Stimulated activated CD4-positive, alpha-beta T cell treated with anti-CD3 and anti-CD28 coated beads, Interleukin-4, amount 100 ng/mL, for 4 hours (primary cell): ENCODE data around the gene HIPK2.
"Not testable (repeated sequence)": the region's sequence is repeated elsewhere in the genome, so short reads cannot be mapped to it uniquely, and the experiment has no call there.

ENCODE experiments used
- DNase-seq, 2 experiments: peaks; one replicate each; pipeline ENCODE4 v3.0.0-alpha.2; 2020

HIPK2 gene

DNA sequence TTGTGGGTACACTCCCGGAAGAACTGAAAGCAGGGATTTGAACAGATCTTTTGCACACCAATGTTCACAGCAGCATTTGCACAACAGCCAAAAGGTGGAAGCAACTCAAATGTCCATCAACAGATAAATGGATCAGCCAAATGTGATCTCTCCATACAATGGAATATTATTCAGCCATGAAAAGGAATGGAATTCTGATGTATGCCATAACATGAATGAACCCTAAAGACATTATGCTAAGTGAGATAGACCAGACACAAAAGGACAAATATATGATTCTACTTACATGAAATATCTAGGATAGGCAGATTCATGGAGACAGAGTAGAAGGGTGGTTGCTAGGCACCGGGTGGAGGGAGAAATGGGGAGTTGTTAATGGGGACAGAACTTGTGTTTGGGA lies 217.6 kb downstream of the HIPK2 start:
- DNase-seq = no peak

DNA sequence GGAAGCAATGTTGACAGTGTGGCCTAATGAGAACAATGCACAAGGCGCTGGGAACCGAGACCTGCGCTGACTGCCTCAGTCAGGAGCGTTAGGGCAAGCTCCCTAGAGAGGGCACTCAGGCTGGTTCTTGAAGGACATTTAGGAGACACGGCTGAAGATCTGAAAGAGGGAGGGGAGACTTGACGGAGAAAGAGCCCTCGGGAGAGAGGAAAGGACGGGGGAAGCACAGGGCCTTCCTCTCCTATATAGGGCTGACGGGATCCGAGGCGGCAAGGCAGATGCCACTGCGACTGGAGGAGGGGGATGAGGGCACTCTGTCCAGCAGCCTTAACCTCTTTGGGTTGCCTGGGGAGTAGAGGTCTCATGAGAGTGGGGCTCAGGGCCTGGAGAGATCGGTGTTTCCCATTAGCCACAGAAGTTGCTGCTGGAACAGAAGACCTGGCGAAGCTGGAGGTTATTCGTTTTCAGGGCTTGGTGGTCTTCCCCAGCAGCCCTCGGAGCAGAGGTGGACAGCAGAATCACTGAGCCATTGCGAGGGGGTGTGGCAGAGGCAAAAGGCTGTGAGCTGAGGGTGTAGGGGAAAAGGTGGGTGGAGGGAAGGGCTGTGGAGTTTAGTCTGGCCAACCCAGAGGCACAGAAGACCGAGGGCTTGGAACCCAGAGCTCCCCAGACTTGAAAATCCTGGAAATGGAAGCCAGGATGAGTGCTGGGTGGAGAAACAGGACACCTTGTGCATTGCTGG lies 218.3 kb downstream of the HIPK2 start:
- DNase-seq = no peak

DNA sequence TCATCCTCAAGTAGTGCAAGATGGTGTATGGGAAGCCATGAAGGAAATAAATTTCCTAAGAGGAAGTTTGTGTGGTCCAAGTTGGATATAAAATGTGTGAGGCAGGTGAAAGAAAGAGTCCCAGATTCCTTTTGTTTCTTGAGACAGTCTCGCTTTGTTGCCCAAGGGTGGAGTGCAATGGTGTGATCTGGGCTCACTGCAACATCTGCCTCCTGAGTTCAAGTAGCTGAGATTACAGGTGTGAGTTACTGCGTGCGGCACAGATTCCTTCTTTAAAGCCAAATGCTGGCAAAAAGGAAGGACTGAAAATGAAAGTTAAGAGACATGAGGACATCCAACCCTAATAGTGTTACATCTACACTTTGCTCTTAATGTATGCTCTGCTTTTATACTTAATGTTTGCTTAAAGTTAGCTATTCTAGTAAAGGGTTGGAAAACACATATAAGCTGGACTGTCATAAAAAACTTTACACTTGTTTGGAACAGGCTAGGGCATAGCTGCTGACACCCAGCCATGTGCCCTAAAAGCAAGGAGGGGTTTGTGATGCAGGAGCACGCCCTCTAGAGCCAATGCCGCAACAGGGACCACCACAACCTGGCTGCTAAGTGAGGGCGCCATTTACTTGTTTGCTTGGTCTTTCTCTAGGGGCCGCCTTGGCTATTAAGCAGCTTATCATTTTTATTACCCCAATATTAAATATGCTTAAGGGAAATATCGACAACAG lies 219.8 kb downstream of the HIPK2 start:
- no peak for DNase-seq

DNA sequence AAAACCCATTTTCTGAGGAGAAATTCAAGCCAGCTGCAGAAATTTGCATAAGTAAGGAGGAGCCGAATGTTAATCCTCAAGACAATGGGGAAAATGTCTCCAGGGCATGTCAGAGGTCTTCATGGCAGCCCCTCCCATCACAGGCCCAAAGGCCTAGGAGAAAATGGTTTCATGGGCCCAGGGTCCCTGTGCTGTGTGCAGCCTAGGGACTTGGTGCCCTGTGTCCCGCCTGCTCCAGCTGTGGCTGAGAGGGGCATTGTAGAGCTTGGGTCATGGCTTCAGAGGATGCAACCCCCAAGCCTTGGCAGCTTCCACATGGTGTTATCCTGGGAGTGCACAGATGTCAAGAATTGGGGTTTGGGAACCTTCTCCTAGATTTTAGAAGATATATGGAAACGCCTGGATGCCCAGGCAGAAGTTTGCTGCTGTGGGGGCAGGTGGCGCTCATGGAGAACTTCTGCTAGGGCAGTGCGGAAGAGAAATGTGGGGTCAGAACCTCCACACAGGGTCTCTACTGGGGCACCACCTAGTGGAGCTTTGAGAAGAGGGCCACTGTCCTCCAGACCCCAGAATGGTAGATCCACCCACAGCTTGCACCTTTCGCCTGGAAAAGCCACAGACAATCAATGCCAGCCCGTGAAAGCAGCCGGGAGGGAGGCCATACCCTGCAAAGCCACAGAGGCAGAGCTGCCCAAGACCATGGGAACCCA lies 223.7 kb downstream of the HIPK2 start:
- not testable (repeated sequence) for DNase-seq

- no peak for DNase-seq
Measured at GRCh38 chr7:139548302-139549028, 229.3 kb downstream of the HIPK2 start.

GRCh38 chr7:139544645-139545044 lies 233.2 kb downstream of the HIPK2 start:
- DNase-seq = no peak

DNA sequence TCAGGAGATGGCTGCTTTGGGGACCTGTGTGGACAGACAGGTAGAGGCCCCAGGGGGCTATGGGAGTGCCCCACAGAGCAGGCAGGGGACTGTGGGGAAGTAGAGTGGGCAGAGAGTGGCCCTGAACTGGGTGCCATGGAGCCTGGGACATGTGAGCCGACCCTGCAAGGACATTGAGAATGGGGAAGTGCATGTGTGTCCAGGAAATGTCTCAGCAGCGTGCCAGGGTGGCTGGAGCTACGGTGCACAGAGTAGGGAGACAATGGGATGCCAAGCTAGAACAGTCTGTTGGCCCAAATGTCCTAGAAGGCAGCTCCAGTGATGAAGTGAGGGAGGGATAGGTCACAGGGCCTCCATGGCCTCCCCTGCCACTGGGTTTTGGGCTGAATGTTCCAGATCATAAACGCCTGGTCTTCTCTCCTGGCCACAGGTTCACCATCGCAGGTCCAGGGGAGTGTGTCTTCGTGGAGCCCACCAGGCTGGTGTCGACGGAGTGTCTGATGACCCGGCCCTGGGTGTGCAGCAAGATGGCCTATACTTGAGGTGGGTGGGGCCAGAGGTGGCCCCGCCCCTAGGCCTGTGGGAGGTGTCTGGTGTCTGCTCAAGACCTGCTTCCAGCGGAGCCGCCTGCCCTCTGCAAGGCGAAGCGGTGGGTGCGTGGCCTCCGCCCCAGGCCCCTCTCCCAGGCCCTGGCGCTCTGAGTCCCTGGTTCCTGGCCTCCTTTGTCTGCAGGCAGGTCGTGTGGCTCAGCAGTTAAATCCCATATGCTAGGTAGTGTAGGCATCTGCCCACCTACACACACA lies 233.8 kb downstream of the HIPK2 start:
- no peak for DNase-seq

DNA sequence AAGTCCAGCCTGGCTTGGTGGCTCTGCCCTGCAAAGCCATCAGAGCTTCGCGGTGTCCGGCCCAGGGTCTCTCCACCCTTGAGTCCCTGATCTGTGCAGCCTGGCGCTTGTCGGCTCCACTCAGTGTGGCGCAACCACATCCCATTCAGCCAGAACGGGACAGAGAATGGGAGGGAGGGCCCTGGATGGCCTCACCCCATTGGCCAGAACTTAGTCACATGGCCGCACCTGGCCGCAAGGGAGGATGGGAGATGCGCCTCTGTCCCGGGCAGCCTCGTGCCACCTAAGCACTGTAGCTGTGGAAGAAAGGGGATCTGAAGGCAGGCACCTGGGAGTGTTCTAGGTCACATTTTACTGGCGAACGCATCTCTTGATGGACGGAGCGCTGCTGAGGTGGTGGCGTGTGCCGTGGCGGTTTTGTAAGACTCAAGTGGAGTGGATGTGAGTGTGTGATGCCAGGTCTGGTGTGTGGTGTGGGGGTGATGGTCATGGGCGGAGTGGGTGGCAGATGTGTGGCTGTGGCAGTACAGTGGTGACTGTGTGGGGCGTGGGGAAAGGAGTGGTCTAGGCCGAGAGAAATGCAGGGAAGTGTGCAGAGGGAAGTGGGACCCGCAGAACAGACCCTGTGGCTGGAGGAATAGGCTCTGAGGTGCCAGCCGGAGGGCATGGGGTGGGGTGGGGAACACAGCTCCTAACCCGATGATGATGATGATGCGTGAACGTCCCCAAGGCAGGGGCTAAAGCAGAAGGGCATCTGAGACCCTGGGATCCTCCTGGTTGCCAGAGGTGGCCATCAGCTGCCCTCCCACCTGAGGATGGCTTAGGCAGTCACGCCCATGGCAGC lies 235.3 kb downstream of the HIPK2 start:
- DNase-seq = no peak

GRCh38 chr7:139541600-139542307 lies 236.0 kb downstream of the HIPK2 start:
- DNase-seq = no peak

DNA sequence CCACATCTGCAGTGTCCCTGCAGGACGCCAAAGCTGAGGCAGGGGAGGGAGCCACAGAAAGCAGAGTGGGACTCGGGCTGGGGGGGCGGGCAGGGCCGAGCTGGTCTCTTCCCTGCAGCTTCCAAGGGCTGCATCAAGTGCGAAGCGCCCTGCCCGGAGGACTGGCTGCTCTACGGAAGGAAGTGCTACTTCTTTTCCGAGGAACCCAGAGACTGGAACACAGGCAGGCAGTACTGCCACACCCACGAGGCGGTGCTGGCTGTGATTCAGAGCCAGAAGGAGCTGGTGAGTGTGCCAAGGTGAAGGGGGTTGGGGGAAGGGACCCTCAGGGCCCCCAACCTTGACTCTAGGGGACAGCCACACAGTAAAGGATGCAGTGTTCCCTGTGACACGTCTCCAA lies 237.6 kb downstream of the HIPK2 start:
- no peak for DNase-seq

DNA sequence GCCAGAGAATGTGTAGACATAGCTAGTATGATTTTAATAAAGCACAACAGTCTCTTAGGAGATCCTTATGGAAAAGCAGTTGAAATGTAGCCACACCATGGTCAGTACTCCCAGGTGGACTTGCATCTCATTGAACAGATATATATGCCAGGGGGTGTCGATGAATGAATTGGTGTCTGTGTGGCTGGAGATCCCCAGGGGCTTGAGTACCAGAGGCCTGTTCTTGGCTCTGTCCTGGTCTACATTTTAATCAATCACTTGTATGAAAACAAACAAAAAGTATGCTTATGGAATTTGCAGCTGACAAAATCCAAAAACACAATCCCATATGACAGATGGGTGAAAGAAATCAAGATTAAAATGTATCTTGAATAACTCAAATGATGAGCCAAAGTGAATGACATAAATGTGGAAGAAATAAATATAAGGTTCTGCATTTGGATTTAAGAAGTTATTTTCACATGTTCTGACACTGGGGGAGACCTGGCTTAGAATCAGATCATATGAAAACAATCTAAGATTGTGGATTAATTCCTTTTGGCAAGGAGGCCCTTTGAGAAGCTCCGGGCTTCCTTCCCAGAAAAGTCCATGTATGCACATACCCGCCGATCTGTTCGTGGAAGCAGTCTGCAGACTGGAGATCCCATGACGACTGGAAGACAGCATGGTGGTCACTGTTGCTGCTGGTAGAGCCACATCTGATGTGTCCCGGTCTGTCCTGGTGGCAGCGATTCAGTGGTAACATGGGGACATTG lies 238.7 kb downstream of the HIPK2 start:
- no peak for DNase-seq

DNA sequence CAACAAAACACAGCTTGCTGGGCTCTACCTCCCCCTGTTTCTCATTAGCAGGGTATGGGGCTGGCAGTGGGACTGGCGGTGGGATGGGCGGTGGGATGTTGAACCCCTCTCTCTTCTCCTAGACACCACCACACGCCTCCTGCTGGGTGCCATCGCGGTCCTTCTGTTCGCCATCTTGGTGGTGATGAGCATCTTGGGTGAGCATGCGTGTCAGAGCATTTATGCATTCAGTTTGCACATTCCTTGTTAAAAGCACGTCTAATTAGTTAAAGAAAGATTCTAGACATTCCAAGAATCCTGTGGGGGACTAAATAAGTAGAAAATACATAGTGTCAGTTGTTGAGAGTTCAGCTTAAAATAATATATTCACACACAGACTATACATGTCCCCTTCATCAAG lies 241.6 kb downstream of the HIPK2 start:
- DNase-seq = no peak

- no peak for DNase-seq
Measured at GRCh38 chr7:139534966-139535651, 242.7 kb downstream of the HIPK2 start.

DNA sequence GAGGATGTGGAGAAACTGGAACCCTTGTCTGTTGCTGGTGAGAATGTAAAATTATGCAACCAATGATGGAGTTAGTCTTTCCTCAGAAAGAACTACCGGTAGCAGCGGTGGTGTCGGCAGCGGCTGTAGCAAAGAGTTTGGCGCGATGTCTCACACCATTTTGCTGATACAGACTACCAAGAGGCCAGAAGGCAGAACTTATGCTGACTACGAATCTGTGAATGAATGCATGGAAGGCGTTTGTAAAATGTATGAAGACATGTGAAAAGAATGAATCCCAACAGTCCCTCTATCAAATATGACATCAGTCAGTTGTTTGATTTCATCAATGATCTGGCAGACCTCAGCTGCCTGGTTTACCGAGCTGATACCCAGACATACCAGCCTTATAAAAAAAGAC lies 243.7 kb downstream of the HIPK2 start:
- no peak for DNase-seq

DNA sequence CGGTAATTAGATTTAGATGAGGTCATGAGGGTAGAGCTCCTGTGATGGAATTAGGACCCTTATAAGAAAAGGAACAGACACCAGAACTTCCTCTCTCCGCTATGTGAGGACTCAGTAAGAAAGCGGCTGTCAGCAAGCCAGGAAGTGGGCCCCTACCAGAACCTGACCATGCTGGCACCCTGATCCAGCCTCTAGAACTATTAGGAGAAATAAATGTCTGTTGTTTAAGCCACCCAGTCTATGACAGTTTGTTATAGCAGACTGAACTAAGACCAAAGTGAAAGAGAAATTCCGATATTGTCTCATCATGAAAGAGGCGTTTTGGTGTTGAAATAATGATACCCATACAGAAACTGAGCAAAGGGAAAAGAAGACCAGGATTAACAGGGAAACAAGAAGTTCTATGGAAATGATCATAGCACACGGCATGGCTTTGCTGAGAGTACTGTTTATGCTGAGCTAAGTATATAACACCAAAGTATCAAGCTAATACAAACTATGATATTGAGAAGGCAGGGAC lies 245.1 kb downstream of the HIPK2 start:
- DNase-seq = no peak

GRCh38 chr7:139531094-139531493 lies 246.7 kb downstream of the HIPK2 start:
- DNase-seq = no peak

DNA sequence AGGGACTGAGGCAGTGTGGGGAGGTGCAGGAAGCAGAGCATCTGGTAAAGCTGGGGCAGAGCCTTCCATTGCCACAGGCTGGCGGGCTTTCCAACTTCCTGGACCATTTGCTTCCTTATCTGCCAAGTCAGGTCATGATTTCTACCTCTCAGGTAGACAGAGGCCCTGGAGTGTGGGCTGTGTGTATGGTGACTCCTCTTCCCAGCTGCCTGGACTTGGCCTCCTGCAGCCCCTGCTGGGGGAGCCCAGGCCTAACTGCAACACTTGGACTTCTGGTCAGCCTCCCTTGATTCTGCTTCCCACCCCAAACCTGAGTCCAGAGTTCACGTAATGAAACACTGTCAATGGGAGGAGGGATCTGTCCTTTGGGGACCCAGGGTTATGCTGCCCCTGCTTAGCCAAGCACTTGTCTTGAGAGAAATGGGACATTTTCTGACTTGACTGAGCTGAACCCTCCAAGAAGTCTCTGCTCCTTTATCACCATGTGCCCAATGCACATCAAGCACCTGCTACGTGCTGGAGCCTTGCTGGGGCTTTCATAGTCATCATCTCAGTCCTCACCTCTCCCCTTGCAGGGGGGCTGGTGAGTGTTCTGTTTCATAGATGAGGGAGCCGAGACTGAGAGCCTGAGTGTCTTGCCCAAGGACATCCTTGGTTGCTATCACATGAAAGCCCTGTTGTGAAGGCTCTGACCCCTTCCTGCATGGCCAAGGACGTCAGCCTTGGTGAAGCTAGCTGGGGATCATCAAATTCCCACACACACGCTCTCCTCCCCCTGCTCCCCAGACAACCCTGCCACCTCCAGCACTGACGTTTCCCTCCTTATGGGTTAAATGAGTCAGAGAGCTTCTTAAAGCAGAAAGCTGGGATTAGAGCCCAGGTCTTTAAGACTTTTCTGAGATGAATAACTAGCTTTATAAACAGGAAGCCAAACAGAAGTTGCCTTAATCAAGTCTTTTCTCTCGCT lies 250.9 kb downstream of the HIPK2 start:
- DNase-seq = no peak

DNA sequence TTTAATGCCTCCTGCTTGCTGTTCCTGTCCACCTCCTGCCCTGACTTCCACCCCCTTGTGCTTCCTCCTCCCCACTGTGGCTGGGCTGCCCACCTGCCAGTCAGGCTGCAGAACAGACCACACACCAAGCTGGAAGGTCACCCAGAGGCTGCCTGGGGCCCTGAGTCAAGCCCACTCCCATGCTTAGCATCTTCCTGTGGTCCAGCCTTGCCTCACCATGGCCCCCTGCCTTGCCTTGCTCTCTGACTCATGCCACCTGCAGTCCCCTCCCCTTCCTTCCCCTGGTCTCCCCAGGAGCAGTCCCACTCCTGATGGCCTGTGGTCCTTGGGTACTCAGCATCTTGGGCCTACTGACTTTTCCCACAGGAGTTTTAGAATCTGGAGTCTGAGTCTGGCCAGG lies 252.0 kb downstream of the HIPK2 start:
- no peak for DNase-seq
